Mesothelial cell of epicardium (in vitro differentiated cells): ENCODE measurements around the gene LAMA3. TPM values are rescaled to one million over a fixed set of nuclear protein-coding genes. Genes with fewer than 3 reads are reported as not detected.

ENCODE experiments used
- DNase-seq, 2 experiments: peaks; one replicate each; pipeline ENCODE4 v3.0.0; 2021; ENCODE audit warnings: low spot score in 2 of 2; ENCODE audit not compliant: unreplicated experiment in 2 of 2
- H3K27ac Mint-ChIP-seq: 2 replicates; pipeline ENCODE4 v1.8.0; 2021; ENCODE audit warnings: mixed read lengths
- H3K27me3 Mint-ChIP-seq: 2 replicates; pipeline ENCODE4 v1.8.0; 2021; ENCODE audit warnings: low read depth, mixed read lengths
- H3K36me3 Mint-ChIP-seq: 2 replicates; pipeline ENCODE4 v1.8.0; 2021; ENCODE audit warnings: mixed read lengths
- H3K4me1 Mint-ChIP-seq: 2 replicates; pipeline ENCODE4 v1.8.0; 2021; ENCODE audit warnings: mixed read lengths
- H3K4me3 Mint-ChIP-seq: 2 replicates; pipeline ENCODE4 v1.8.0; 2021; ENCODE audit warnings: mild to moderate bottlenecking, moderate library complexity, mixed read lengths
- H3K9me3 Mint-ChIP-seq: 2 replicates; pipeline ENCODE4 v1.8.0; 2021; ENCODE audit warnings: mixed read lengths
- total RNA-seq: library from RNA; stranded (reverse); gene quantifications from 3 replicates; pipeline ENCODE4 v1.2.1, GENCODE V29; 2021
- TF ChIP-seq, protein P1 (sequence below): fragments of 200-600 bp; sonication (generic); IDR thresholded peaks from one replicate; pipeline ENCODE4 v1.5.0; 2021; ENCODE audit warnings: antibody characterized with exemption; ENCODE audit not compliant: unreplicated experiment

The LAMA3 gene
- total RNA-seq, 1 donor from 2014 or later = 6.7 TPM

DNA sequence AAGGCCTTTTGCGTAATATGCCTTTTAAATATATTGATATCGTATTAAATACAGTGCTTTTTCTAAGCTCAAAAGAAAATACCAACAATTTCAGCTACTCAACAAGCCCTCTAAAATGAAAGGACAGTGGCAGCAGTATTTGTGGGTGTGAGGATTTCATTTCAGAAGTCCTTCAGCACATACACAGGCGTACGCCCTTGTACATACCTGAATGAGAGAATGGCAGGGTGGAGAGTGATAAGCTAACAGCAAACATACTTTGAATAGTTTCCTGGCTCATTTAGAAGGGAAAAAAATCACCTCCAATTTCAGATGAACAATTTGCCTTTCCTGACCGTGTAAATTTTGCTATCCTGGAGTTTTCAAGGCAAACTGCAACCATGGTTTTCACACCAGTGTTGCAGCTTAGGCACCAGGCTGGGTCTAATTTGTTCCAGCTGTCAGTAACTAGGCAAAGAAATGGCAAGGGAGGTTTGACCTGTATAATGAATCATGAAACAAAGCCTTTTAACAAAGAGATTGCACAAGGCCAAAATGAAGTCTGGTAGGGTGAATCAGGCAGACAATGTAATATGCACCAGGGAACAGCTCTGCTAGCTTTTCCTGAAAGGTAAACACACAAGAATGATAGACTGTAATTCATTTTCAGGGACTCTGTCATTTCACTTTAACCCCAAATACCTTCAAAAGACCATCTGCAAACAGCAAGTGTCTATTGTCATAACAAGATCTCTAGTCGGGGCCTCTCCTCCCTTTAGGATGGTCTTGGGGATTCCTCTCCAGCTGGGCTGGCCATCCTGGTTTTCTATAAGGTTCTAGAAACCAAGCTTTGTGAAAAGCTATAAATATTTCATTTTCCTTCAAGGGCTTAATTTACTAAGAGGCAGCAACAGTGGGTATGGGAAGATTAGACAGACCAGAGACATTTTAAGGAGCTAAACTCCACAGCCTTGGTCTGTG is 38.0 kb upstream of the LAMA3 start:
- no peaks in the 10 kb centered on the region for H3K27me3 Mint-ChIP-seq
- TF ChIP-seq, protein P1, sequence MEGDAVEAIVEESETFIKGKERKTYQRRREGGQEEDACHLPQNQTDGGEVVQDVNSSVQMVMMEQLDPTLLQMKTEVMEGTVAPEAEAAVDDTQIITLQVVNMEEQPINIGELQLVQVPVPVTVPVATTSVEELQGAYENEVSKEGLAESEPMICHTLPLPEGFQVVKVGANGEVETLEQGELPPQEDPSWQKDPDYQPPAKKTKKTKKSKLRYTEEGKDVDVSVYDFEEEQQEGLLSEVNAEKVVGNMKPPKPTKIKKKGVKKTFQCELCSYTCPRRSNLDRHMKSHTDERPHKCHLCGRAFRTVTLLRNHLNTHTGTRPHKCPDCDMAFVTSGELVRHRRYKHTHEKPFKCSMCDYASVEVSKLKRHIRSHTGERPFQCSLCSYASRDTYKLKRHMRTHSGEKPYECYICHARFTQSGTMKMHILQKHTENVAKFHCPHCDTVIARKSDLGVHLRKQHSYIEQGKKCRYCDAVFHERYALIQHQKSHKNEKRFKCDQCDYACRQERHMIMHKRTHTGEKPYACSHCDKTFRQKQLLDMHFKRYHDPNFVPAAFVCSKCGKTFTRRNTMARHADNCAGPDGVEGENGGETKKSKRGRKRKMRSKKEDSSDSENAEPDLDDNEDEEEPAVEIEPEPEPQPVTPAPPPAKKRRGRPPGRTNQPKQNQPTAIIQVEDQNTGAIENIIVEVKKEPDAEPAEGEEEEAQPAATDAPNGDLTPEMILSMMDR = no peak
- no peak overlapping the region for H3K4me3 Mint-ChIP-seq
- peaks cover 30% of the 10 kb centered on the region for H3K4me1 Mint-ChIP-seq
- no peaks in the 10 kb centered on the region for H3K36me3 Mint-ChIP-seq
- DNase-seq = no peak
- peak overlapping the region; percentile 84 for H3K27ac Mint-ChIP-seq
- no peaks in the 10 kb centered on the region for H3K9me3 Mint-ChIP-seq

DNA sequence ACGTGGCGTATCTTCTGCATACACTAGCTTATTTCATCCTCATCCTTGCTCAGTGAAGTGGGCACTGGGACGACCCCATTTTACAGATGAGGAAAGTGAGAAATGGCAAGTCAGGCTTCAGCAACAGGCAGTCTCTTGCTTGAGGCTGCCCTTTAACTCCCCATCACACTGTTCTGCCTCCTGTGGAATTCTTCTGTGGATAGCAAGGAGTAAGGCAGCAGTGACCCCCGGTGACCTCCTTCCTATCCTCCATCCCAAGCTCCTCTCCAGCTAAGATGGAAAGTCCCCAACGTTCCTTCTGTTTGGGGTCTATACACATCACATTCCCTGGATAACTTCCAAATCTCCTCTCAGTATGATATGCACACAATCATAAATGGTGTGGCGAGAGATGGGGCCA is 37.0 kb upstream of the LAMA3 start:
- TF ChIP-seq, protein P1 = no peak
- H3K27me3 Mint-ChIP-seq = peaks cover 6% of the 10 kb centered on the region
- H3K9me3 Mint-ChIP-seq = no peaks in the 10 kb centered on the region
- H3K4me1 Mint-ChIP-seq = peaks cover 30% of the 10 kb centered on the region
- H3K27ac Mint-ChIP-seq = peak overlapping the region; percentile 84
- H3K36me3 Mint-ChIP-seq = no peaks in the 10 kb centered on the region
- DNase-seq = no peak
- no peak overlapping the region for H3K4me3 Mint-ChIP-seq

DNA sequence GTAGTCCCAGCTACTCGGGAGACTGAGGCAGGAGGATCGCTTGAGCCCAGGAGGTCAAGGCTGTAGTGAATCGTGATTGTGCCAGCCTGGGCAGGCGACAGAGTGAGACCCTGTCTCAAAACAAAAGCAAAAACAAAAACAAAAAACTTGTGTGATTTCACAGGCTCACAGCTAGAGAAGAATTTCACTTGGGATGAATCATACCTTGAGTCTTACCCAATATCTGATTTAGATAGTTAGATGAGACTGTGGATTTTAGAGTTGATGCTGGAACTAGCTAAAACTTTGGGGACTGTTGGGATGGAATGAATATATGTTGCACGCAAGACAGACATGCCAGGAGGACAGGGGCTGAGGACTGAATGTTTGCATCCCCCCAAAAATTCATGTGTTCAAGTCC is 31.0 kb upstream of the LAMA3 start:
- no peak for DNase-seq
- Mint-ChIP-seq H3K27ac (no peak overlapping the region), H3K9me3 (no peaks in the 10 kb centered on the region), H3K4me1 (peaks cover 8% of the 10 kb centered on the region), H3K4me3 (no peak overlapping the region), H3K27me3 (peaks cover 58% of the 10 kb centered on the region), H3K36me3 (no peaks in the 10 kb centered on the region)
- TF ChIP-seq, protein P1 = no peak

DNA sequence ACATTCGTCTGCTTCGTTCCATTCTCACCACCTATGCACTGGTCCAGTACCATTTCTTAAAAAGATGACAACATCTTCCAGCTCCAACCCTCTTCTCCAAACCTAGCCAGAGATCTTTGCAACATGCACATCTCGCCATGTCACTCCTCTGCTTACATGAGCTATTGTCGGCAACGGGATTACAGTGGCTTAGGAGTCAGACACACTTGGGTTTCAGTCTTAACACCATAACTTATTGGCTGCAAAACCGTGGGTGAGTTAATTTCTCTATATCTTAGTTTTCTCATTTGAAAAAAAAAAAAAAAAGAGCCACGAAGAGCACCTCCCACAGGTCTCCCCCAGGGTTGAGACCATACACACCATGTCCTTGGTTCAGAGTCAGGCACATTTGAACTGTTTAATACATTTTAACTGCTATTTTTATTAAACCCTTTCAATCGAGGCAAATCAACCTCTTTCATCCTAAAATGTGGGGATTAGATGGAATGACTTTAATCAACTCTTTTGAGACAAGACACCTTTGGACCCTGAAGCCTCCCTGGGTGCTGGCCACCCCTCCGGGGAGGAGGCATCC is 27.4 kb upstream of the LAMA3 start:
- Mint-ChIP-seq H3K27me3 (peaks cover 83% of the 10 kb centered on the region), H3K27ac (no peak overlapping the region), H3K9me3 (no peaks in the 10 kb centered on the region), H3K4me1 (peaks cover 8% of the 10 kb centered on the region), H3K4me3 (peak overlapping the region; percentile 59), H3K36me3 (no peaks in the 10 kb centered on the region)
- TF ChIP-seq, protein P1 = no peak
- DNase-seq = no peak

DNA sequence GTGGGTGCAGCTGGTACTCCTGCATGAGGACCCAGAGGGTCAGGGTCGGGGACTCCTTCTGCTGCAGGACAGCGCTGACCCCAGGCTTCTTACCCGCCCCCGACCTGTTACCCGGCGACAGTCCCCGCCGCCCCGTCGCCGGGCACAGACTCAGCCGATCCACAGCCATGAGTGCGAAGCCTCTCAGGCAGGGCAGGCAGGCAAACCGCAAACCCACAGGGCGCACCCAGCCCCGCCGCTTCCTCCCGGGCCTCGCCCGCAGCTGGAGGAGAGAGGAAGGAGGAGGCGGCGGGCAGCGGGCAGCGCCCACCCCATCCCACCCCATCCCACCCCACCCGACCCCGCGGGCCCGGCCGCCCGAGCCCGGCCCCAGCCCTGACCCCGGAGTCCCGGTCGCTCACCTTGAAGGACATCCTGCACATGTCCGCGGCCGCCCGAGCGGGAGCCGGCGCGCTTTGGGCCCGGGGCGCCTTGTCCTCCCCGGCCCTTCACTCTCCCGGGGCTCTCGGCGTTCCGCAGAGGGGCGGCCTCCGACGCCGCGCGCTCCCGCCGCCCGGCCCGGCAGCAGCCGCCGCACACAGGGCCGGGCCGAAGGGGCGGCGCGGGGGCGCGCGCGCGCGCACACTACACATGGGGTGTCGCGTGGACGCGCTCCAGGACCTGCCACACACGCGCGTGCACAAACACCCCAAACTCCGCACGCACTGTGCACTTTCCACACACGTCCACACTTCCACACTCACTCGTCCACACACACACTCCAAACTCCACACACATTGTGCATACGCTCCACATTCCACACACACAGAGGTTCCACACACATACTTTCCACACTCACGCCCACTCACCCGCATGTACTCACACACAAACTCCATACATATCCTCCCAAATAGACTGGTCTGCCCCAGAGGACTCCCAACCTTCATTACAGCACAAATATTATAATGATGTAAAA is 26.7 kb upstream of the LAMA3 start, which contains the start of gene ANKRD29:
ANKRD29 (minus strand) TSS at position 603 of the 955 bp plus-strand sequence; CDS start at position 422, 181 bp downstream.
- Mint-ChIP-seq H3K4me1 (peaks cover 8% of the 10 kb centered on the region), H3K27me3 (peaks cover 83% of the 10 kb centered on the region), H3K27ac (no peak within 1 kb of the TSS), H3K9me3 (no peaks in the 10 kb centered on the region), H3K36me3 (no peaks in the 10 kb centered on the region), H3K4me3 (peak within 1 kb of the TSS; percentile 70)
- TF ChIP-seq, protein P1 = no peak
- peak; percentile 28 to 51 for DNase-seq
